DMS79 (cell line): ENCODE results near the gene E2F4.
A peak's percentile ranks its signal among the peaks of the same experiment; 100 is the strongest.

Experiments
- DNase-seq: peaks from one replicate; lab custom pipeline; 2025; lab: John Stamatoyannopoulos, UW

The E2F4 gene

DNA sequence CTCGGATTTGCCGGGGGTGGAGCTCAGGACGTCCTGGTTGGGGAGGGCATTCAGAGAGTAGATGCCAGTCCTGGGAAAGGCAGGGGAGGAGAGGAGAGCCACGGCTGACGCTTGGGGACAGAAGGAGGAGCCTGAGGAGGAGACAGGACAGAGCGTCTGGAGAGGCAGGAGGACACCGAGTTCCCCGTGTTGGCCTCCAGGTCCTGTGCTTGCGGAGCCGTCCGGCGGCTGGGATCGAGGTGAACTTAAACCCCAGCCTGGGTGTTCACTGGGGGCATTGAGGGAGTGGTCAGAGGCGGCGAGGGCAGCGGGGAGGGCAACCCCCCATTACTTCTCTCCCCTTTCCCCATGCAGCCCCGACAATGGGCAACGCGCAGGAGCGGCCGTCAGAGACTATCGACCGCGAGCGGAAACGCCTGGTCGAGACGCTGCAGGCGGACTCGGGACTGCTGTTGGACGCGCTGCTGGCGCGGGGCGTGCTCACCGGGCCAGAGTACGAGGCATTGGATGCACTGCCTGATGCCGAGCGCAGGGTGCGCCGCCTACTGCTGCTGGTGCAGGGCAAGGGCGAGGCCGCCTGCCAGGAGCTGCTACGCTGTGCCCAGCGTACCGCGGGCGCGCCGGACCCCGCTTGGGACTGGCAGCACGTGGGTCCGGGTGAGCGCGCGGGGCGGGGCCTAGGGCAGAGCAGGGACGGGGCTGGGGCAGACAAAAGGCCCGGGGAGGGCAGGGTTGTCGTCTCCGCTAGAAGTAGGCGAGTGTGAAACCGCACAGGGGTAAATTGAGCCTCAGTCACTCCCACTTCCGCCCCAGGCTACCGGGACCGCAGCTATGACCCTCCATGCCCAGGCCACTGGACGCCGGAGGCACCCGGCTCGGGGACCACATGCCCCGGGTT, 17.9 kb upstream of the E2F4 start:
- peak; percentile 39 for DNase-seq

DNA sequence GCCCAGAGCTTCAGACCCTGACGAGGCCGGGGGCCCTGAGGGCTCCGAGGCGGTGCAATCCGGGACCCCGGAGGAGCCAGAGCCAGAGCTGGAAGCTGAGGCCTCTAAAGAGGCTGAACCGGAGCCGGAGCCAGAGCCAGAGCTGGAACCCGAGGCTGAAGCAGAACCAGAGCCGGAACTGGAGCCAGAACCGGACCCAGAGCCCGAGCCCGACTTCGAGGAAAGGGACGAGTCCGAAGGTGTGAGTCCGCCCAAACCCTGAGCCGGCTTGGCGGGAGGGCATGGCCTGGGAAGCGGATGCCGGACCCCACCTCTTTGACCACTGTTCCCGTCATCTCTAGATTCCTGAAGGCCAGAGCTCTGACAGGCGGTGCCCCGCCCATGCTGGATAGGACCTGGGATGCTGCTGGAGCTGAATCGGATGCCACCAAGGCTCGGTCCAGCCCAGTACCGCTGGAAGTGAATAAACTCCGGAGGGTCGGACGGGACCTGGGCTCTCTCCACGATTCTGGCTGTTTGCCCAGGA, 17.2 kb upstream of the E2F4 start:
- DNase-seq: no peak

DNA sequence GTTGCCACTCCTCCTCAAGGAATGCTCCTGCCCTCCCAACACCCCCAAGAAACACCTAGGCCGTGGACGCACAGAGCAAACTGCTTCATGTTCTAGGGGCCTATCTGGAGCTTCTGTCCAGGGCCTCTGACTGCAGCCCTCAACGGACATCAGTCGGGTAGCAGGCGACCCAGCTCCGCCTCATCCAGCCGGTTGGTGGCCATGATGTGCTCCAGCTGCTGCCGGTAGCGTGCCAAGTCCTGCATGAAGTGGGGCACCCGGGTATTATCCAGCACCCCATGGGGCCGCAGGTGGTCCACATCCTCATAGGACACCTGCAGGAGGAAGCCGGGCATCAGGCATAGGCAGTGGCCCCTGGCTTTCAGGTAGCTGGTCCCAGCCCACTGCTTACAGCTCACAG, 15.3 kb upstream of the E2F4 start:
- no peak for DNase-seq

DNA sequence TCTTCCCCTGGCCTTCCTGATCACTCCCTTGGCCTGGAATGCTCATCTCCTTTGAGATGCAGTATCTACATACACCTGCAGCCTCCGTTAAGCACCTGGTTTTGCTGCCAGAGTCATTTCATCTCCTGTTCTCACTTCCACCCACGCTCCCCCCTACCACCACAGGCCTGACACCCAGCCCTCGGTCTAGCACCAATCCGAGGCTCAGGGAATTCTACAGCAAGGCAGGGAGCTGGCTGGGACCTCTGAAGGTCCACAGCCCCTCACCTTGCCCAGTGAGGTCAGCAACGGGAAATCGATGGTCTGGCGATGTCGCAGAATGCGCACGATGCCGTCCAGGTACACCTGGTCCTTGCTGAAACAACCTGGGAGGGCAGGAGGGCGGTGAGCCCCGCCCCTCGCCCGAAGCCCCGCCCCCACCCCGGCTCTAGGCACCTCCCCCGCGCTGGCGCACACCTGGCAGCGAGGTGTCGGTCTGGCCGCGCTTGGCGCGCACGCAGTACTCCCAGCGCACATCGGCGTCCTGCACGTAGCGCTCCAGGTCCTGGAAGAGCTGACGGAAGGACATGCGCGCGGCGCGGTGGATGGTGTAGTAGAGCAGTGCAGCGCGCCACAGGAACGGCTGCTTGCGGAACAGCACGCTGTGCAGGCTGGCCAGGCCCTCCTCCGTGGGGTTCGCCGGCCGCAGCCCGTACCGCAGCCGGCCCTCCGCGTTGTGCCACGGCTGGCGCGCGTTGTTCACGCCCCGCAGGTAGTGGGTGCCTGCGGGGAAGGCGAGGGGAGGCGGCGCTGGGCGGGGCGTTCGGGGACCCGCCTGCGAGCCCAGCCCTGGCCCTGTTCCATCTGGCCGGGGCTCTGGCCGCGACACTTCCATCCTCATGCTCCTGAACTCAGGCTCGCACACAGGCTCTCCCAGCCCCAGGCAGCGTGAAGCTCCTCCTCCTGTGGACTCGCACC, 13.9 kb upstream of the E2F4 start:
- DNase-seq: peak; percentile 61

DNA sequence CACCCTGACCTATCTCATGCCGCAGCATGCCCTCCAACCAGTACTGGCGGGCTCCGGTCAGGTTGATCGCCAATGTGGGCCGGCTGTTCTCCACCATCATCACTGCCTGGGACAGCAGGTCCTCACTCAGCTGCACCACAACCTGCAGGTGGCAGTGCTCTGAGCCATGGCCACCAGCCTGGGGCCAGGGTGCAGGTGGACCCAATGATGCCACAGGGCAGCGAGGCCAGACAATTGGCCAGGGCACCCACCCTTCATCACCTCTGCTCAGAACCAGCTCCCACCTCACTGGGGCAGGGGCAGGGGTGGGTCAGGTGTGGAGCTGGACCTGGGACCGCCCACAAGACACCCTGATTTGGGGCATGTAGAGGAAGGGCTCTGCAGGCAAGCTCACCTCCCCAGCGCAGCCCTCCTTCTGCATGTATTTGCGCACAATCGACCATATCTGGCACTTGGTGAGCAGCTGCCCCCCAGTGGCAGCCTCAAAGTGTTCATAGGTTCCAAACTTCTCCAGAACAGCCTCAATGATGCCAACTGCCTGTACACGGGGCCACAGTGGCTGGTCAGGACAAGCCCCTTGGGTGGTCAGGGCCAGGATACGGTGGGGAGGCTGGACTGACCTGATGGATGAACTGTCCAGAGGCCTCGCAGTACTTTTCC, 12.4 kb upstream of the E2F4 start:
- DNase-seq: no peak

DNA sequence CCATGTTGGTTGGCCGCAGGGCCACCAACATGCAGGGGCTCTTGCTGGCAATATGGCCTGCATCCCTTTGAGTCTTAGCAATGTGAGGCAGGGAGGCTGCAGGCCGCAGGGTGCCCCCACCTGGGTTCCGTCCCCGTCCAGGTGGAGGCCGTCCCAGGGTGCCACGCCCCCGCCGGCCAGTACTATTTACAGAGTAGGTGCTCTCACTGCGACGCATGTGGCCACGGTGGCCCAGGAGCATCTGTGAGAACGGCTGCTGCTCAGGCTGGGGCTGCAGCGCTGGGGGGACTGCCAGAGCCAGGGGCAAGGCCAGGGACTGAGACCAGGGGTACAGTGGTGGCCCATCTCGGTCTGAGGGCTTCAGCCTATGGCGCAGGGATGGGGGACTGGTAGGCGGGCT, 11.8 kb upstream of the E2F4 start:
- DNase-seq: no peak

DNA sequence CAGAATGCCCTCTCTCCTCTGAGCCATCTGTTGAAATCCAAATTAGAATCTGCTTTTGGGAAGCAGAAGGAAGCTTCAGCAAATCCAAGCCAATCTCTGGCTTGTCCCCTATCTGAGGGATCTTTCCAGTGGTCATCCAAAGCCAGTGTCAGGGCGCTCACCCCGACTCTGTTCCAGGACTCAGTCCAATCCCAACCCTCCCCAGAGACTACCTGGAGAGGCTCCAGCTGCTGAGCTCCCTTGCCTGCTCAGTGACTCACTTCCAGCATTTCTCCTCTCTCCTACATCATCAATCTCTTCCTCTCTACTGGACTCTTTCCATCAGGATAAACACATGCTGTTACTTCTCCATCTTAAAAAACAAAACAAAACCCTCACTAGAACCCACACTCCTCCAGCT, 10.6 kb upstream of the E2F4 start:
- no peak for DNase-seq

DNA sequence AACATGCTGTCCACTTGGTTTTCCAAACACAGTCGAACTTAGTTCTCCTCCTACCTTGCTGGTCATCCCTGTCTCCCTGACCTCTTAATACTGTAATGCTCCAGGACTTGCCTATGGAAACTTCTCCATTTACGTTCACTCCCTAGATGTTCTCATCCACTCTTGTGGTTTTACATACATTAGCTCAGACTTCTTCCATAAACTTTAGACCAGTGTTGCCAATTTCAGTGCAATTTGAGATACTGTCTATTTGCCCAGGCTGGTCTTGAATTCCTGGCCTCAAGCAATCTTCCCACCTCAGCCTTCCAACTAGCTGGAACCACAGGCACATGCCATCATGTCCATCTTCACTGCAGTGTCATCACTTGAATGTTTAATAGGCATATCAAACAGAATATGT, 9.7 kb upstream of the E2F4 start:
- DNase-seq: no peak

DNA sequence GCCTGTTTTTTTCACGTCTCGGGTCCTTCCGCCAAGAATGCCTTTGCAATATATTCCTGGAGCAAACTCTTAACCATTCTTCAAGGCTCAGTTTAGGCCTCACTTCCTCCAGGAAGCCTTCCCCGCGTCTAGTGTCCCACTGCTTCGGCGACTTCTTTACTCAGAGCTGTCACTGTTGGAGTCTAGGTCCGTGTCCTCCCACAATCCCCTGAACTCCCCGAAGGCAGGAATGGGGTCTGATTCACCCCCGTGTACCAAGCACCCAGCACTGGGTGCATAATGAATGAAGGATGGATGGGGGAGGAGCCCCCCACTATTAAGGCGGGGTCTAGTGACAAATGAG, 8.7 kb upstream of the E2F4 start:
- no peak for DNase-seq

DNA sequence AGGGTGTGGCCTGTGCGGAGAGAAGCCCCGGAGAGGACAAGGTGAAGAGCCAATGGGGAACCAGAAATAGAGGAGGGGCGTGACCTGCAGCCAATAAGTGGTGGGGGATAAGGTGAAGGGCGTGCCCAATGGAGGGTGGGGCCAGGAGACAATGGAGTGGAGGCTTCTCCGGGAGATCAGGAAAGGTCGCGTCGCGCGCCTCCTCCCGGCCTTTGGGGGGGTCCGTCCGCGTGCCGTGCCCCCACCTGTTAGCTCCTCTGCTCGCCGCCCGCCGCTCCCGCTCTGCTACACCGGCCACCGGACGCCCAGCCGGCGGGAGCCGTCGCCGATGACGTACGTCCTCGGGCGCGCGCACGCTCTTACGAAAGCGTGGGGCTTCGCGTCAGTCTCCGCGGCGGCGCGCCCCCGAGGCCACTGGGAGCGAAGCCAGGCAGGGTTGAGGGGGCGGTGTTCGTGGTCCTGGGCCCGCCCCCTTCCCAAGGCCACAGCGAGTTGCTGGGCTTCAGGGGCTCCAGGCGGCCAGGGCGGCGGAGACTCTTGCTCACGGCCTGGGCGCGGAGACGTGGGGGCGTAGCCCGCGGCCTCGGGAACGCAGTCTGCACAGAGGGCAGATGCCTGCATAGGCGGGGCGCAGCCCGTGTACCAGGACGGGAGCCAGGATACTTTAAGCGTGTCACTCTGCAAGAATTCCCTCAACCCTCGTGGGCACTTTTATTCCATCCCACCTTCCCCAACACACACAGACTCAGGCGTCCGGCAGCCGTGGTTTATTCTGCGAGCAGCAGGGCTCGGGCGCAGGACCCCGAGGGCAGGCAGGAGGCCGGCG, 8.1 kb upstream of the E2F4 start, which contains the start of gene MATCAP1:
TSS of gene MATCAP1 (minus strand) at position 337 of the 826 bp plus-strand sequence. CDS start 3,353 bp downstream, outside the sequence.
- peak; percentile 88 for DNase-seq

DNA sequence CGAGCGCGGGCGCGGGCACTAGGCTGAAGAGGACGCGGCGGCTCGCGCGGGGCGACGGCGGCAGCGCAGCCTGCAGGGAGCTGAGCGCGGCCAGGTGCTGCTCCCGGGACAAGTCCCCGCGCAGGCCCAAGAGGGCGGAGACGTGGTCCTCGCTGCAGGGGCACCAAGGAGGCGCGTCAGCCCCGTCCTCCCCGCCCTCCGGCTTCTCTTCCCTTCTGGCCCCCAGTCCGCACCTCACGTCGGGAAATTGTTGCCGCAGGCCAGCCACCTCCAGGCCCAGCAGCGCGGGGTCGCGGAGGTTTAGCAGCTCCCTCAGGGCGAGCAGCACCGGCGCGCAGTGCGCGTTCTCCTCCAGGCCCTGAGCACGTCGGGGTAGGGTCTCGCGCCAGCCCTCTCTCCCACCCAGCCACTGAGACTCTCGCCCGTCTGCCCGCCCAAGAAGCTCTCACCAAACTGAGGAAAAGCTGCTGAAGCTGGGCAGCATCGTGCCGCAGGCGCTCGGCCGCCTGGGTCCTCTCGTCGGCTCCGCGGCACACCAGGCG, 7.4 kb upstream of the E2F4 start:
- peak; percentile 31 for DNase-seq

DNA sequence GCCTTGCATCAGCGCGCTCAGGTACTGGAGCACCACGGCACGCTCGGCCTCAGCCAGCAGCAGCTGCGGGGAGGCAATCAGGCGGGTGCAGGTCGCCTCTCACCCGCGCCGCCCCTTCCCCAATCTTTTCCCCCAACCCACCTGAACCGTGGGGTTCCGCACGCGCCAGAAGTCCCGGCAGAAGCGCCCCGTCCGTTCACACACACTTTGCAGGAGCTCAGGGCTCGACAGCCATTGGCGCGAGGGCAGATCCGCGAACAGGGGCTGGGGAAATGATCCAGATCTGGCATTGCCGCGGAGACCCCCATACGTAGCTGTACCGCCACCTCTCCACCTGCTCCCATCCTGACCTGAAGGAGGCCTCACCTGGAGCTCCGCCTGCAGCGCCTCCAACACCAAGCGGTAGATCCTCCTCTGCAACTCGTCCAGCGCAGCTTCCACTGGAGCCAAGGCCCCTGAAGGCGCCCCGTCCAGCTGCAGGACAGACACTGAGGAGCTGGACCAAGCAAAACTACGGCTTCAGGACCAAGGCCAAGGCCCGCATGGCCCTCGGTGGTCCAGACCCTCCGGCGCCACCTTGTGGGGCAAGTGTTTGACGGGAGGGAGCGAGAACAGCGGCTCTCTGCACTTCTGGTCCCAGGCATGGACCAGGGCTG, 6.8 kb upstream of the E2F4 start:
- peak; percentile 21 for DNase-seq

DNA sequence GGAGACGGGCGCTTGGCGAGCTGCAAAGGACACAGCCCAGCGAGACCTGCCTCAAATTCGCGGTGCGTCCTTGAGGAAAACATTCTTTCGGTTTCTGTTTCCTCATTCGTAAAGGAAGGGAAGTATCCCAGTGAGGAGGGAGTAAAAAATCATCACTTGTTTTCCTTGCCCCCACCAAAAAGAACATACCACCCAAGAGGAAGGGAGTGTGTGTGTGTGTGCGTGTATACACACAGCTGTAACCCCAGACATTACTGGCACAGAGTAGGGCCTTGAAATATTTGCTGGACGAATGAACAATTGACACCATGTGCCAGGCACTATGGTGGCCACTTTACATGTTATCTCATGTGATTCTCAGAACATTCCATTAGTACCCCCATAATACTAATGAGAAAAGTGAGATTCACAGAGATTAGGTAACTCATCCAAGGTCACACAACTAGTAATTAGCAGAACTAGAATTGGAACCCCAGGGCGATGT, 6.3 kb upstream of the E2F4 start:
- no peak for DNase-seq

DNA sequence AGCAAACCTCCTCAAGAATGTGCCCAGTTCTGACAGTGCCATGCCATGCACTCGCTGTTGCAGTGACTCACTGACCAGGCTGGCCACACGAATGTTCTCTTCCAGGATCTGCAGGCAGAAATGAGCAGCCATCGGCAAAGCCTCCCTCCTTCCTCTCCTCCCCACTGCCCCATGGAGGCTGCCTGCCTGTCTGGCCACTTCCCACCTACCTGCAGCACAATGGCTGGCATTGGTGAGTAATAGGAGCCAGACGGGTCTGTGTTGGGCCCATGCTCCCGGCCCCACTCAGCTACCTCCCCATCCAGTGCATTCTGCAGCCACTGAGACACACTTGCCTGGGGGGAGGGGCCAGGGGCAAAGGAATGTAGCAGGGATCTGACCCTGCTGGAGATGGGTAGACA, 5.4 kb upstream of the E2F4 start:
- DNase-seq: no peak

DNA sequence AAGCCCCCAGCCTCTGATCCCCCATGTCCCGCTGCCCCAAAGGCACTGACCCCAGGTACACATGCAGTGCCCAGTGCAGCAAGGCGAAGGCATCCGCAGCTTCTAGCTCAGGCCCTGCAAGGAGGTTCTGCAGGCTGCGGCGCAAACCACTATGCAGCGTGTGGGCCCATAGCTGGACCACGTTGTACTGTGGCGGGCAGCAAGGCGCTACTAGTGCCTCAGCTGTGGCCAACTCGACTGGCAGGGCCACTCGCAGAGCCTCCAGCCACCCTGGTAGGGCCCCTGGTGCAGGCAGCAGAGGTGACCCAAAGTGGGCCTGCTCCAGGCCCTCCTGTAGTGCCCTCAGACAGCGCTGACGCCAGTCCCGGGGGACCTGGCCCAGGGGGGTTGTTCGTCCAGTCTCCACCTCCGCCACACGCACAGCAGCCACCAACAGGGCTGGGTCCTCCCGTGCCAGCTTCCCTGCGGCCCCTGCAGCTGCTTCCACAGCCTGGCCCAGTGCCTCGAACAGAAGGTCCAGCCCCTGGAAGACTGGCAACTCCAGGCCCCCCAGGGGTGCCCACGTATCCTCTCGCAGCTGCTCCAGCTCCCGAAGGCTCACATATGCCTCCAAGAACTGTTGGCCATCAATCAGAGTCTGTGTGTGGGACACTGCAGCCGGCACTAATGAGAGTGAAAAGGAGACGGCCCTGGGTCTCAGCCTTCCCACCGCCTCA, 4.6 kb upstream of the E2F4 start:
- no peak for DNase-seq

DNA sequence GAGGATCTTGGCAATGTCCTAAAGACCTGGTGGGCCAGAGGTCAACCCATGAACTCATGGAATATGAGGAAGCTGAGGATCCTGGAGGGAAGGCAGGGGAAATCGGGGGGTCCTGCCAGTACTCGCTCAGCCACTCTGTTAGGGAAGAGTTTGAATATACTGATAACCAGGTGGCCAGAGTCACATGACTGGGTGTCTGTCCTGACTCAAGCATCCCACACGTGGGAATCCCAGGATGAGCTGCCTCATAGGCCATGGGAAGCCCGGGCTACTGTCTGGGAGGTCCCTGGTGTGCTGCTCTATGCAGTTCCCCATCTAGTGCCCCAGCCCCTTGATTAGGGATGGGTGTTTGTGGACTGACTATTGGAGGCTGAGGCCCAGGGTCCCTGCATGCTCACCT, 3.6 kb upstream of the E2F4 start:
- no peak for DNase-seq

DNA sequence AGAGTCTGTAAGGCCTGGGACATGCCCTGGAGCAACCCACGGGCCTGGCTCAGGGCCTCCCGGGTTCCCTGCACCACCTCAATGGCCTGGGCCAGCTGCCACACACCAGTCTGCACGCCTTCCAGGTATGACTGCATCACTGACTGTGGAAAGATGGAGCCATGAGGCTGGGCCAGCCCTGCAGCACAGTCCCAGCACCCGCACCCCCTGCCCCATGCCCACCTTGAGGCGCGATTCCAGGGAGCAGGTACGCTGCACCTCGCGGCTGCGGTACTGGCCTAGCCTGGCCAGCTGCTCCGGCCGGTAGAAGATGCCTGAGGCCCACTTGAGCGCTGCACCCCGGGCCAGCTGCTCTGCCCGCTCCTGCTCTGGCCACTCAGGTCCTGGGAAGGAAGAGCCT, 3.2 kb upstream of the E2F4 start:
- no peak for DNase-seq

DNA sequence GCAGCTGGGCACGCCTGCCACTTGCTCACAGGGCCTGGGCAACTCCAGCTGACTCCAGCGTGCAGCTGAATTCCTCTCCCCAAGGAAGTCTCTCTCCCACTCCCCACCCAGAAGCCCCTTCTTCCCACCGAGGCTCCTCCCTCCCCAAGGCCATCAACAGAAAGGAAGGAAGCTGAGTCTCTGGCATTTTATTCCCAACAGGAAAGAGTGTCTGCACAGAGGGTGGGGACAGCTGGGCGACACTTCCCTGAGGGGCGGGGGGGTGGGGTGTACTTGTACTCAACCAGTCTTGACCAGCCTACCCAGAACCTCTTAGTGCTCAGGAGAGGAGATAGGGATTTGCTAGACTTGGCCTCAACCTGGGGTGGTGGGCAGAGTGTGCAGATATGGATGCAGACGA, 1.9 kb upstream of the E2F4 start, which contains the start of gene EXOC3L1:
TSS of gene EXOC3L1 (minus strand) at position 96 of the 400 bp plus-strand sequence. CDS start 460 bp downstream, outside the sequence.
- DNase-seq: no peak
